ENCODE results near the gene FIBCD1.
"Not testable (repeated sequence)": the region's sequence is repeated elsewhere in the genome, so short reads cannot be mapped to it uniquely, and the experiment has no call there.

The FIBCD1 gene

DNA sequence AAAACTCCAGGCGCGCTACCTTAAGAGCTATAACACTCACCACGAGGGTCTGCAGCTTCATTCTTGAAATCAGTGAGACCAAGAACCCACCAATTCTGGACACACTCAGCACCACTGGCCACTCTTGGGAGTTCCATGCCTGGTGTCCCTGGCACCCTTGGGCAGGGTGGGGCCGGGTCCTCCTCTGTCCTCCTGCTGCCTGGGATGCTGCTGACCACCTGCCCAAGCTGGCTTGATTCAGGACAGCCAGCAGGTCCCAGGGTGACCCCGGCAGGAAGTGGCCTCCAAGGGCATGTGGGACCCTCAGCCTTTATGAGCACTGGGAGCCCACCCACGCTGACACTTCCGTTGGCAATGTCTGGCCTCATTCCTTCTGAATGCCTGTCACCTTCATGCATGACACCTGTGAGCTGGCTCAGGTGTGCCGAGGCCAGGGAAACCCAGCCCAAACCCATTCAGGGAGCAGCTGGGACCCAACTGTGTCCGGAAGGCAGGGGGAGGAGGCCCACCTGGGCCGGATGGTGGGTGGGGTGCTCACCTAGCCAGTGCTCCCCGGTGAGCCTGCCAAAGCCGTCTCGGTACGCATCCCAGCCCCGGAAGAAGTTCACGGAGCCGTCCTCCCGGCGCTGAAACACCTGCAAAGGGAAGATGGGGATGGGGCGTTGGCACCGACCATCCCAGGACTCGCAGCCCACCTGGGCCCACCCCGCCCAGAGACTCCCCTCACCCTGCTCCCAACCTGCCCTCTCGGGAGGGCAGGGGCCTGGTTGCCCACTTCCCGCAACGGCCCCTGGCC, 27.6 kb downstream of the FIBCD1 start:
- Histone ChIP-seq H3K9ac (ENCODE audit: low read length) (no peak overlapping the region), H3K4me1 (ENCODE audit: control insufficient read depth, insufficient read depth, low read length) (peaks cover 17% of the 10 kb centered on the region), H3K9me3 (ENCODE audit: control insufficient read depth, insufficient read depth, low read depth, low read length) (no peaks in the 10 kb centered on the region), H3K36me3 (ENCODE audit: control insufficient read depth, insufficient read depth, low read length) (no peaks in the 10 kb centered on the region), H3K27me3 (ENCODE audit: control insufficient read depth, insufficient read depth, low read length) (no peaks in the 10 kb centered on the region), H3K4me3 (ENCODE audit: low read depth, low read length) (no peak overlapping the region), H3K27ac (ENCODE audit: low read depth, low read length) (no peak overlapping the region)

DNA sequence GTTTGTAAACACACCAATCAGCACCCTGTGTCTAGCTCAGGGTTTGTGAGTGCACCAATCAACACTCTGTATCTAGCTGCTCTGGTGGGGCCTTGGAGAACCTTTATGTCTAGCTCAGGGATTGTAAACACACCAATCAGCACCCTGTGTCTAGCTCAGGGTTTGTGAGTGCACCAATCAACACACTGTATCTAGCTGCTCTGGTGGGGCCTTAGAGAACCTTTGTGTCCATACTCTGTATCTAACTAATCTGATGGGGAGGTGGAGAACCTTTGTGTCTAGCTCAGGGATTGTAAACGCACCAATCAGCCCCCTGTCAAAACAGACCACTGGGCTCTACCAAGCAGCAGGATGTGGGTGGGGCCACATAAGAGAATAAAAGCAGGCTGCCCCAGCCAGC, 28.4 kb downstream of the FIBCD1 start:
- not testable (repeated sequence) for H3K9ac ChIP-seq (ENCODE audit: low read length); H3K27ac ChIP-seq (ENCODE audit: low read depth, low read length); H3K4me3 ChIP-seq (ENCODE audit: low read depth, low read length); H3K36me3 ChIP-seq (ENCODE audit: control insufficient read depth, insufficient read depth, low read length); H3K27me3 ChIP-seq (ENCODE audit: control insufficient read depth, insufficient read depth, low read length); H3K9me3 ChIP-seq (ENCODE audit: control insufficient read depth, insufficient read depth, low read depth, low read length)
- H3K4me1 ChIP-seq (ENCODE audit: control insufficient read depth, insufficient read depth, low read length): peaks cover 18% of the 10 kb centered on the region

DNA sequence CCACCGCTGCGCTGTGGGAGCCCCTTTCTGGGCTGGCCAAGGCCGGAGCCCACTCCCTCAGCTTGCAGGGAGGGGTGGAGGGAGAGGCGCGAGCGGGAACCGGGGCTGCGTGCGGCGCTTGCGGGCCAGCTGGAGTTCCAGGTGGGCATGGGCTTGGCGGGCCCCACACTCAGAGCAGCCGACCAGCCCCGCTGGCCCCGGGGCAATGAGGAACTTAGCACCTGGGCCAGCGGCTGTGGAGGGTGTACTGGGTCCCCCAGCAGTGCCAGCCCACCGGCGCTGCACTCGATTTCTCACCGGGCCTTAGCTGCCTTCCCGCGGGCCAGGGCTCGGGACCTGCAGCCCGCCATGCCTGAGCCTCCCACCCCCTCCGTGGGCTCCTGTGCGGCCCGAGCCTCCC, 29.0 kb downstream of the FIBCD1 start:
- not testable (repeated sequence) for H3K4me3 ChIP-seq (ENCODE audit: low read depth, low read length); H3K9ac ChIP-seq (ENCODE audit: low read length); H3K36me3 ChIP-seq (ENCODE audit: control insufficient read depth, insufficient read depth, low read length); H3K27ac ChIP-seq (ENCODE audit: low read depth, low read length); H3K27me3 ChIP-seq (ENCODE audit: control insufficient read depth, insufficient read depth, low read length); H3K9me3 ChIP-seq (ENCODE audit: control insufficient read depth, insufficient read depth, low read depth, low read length)
- peaks cover 18% of the 10 kb centered on the region for H3K4me1 ChIP-seq (ENCODE audit: control insufficient read depth, insufficient read depth, low read length)

GRCh38 chr9:130908878-130909355, 30.1 kb downstream of the FIBCD1 start:
- Histone ChIP-seq H3K9ac (ENCODE audit: low read length) (no peak overlapping the region), H3K36me3 (ENCODE audit: control insufficient read depth, insufficient read depth, low read length) (no peaks in the 10 kb centered on the region)

DNA sequence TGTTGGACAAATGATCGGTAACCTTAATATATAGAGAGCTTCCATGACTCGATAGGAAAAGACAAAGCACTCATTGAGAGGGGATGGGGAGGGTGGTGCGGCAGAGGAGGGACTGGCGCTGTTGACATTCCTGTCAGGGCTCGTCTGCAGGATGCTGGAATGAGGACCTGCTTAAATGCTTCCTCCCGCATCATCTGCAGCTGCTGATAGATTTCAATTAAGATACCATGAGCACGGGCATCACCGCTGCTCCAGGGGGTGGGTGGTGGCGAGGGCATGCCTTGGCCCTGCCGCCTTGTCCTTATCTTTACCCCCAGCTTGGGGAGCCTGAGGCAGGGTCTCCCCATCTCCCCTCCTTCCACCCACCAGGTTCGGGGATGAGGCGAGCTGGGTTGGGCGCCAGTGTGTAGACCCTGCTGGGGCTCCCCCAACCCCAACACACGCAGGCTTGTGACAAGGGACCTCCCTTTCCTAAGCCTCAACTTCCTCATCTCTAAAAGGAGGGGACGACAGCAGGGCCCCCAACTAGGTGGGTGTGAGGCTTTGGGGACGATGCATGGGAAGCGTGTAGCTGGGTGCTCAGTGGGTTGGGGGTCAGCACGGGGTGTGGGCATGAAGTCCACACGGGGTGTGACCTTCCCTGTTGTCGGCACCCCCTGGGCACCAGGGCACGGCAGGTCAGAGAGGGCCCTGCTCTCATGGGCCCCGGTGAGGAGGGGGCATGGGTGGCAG, 30.7 kb downstream of the FIBCD1 start:
- Histone ChIP-seq H3K27me3 (ENCODE audit: control insufficient read depth, insufficient read depth, low read length) (no peaks in the 10 kb centered on the region), H3K27ac (ENCODE audit: low read depth, low read length) (no peak overlapping the region), H3K9ac (ENCODE audit: low read length) (no peak overlapping the region), H3K36me3 (ENCODE audit: control insufficient read depth, insufficient read depth, low read length) (no peaks in the 10 kb centered on the region), H3K4me1 (ENCODE audit: control insufficient read depth, insufficient read depth, low read length) (peaks cover 4% of the 10 kb centered on the region), H3K4me3 (ENCODE audit: low read depth, low read length) (no peak overlapping the region), H3K9me3 (ENCODE audit: control insufficient read depth, insufficient read depth, low read depth, low read length) (no peaks in the 10 kb centered on the region)

More at GRCh38 chr9:130908878-130909355, 30.1 kb downstream of the FIBCD1 start:
- Histone ChIP-seq H3K27ac (ENCODE audit: low read depth, low read length) (no peak overlapping the region), H3K27me3 (ENCODE audit: control insufficient read depth, insufficient read depth, low read length) (no peaks in the 10 kb centered on the region), H3K4me3 (ENCODE audit: low read depth, low read length) (no peak overlapping the region), H3K9me3 (ENCODE audit: control insufficient read depth, insufficient read depth, low read depth, low read length) (no peaks in the 10 kb centered on the region), H3K4me1 (ENCODE audit: control insufficient read depth, insufficient read depth, low read length) (peaks cover 10% of the 10 kb centered on the region)

DNA sequence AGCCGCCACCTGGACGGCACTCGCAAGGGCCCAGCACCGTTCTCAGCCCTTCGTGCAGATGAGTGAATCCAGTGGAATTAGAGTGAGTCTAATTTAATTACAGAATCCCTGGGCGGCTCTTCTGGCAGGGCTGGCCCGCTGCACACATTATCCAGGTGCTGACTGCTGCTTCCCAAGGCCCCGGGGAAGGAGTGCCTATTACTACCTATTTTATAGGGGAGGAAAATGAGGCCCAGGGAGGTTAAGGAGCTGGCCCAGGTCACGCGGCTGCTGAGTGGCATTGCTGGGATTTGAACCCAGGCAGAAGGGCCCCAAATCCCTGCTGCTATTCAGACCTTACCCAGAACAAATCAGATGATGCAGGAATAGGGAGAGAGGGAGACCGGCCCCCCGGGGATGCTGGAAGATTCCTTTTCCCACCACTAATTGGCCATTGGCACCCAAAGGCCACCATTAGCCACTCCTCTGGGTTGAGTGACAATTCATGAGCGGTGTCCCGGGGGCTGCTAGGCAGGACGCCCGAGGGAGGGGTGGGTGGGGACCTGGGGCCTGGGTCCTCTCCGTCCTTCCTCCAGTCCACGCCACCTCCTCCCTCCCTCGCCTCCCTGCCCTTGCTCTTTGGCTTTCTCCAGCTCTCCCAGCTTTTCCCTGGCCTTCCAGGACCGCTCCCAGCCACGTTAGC, 32.2 kb downstream of the FIBCD1 start:
- no peaks in the 10 kb centered on the region for H3K9me3 ChIP-seq (ENCODE audit: control insufficient read depth, insufficient read depth, low read depth, low read length)
- no peaks in the 10 kb centered on the region for H3K27me3 ChIP-seq (ENCODE audit: control insufficient read depth, insufficient read depth, low read length)
- H3K4me3 ChIP-seq (ENCODE audit: low read depth, low read length): no peak overlapping the region
- H3K4me1 ChIP-seq (ENCODE audit: control insufficient read depth, insufficient read depth, low read length): peaks cover 2% of the 10 kb centered on the region; the same call in 1 of the 2 replicates
- H3K36me3 ChIP-seq (ENCODE audit: control insufficient read depth, insufficient read depth, low read length): no peaks in the 10 kb centered on the region
- no peak overlapping the region for H3K9ac ChIP-seq (ENCODE audit: low read length)
- no peak overlapping the region for H3K27ac ChIP-seq (ENCODE audit: low read depth, low read length)

GRCh38 chr9:130905902-130906734, 32.9 kb downstream of the FIBCD1 start:
- H3K27me3 ChIP-seq (ENCODE audit: control insufficient read depth, insufficient read depth, low read length): no peaks in the 10 kb centered on the region
- no peak overlapping the region for H3K27ac ChIP-seq (ENCODE audit: low read depth, low read length)
- no peak overlapping the region for H3K9ac ChIP-seq (ENCODE audit: low read length)
- no peak overlapping the region for H3K4me3 ChIP-seq (ENCODE audit: low read depth, low read length)
- H3K36me3 ChIP-seq (ENCODE audit: control insufficient read depth, insufficient read depth, low read length): no peaks in the 10 kb centered on the region
- H3K4me1 ChIP-seq (ENCODE audit: control insufficient read depth, insufficient read depth, low read length): peaks cover 2% of the 10 kb centered on the region; the same call in 1 of the 2 replicates
- H3K9me3 ChIP-seq (ENCODE audit: control insufficient read depth, insufficient read depth, low read depth, low read length): no peaks in the 10 kb centered on the region

DNA sequence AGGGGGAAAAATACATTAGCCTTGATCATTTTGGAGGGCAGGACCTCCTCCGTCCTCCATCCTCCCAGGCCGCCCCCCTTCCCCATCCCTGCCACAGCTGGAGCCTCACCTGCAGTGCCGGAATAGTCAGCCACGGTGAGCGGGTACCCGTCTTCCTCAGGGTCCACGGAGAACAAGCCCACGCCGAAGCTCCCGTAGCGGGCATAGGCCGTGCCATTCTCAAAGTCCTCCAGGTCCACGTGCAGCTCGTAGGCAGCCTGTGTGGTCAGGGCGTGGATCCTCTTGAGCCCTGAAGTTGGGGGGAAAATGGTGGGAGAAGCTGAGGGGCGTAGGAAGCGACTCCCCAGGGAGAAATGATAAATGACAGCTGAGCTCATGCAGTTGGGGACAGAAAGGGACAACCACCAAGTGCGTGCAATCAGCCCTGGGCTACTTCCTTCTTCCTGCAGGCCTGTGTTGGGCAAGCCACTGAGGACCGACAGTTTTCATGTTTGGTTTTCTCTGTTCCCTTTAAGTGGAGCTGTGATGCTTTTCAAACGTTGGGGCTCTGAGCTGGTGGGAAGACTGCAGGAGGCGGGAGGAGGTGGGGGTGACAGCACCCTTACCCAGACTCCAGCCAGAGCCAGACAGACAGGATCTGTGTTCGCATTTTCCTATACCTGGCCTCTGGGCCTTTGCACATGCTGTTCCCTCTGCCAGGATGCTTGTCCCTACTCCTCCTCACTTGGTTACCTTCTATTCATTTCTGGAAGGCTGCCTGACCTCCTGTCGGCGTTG, 33.7 kb downstream of the FIBCD1 start:
- Histone ChIP-seq H3K27ac (ENCODE audit: low read depth, low read length) (no peak overlapping the region), H3K9ac (ENCODE audit: low read length) (no peak overlapping the region), H3K4me1 (ENCODE audit: control insufficient read depth, insufficient read depth, low read length) (peaks cover 2% of the 10 kb centered on the region; the same call in 1 of the 2 replicates), H3K4me3 (ENCODE audit: low read depth, low read length) (no peak overlapping the region), H3K36me3 (ENCODE audit: control insufficient read depth, insufficient read depth, low read length) (no peaks in the 10 kb centered on the region), H3K27me3 (ENCODE audit: control insufficient read depth, insufficient read depth, low read length) (no peaks in the 10 kb centered on the region), H3K9me3 (ENCODE audit: control insufficient read depth, insufficient read depth, low read depth, low read length) (no peaks in the 10 kb centered on the region)

- Histone ChIP-seq H3K9me3 (ENCODE audit: control insufficient read depth, insufficient read depth, low read depth, low read length) (no peaks in the 10 kb centered on the region), H3K9ac (ENCODE audit: low read length) (no peak overlapping the region), H3K27me3 (ENCODE audit: control insufficient read depth, insufficient read depth, low read length) (no peaks in the 10 kb centered on the region), H3K36me3 (ENCODE audit: control insufficient read depth, insufficient read depth, low read length) (no peaks in the 10 kb centered on the region), H3K27ac (ENCODE audit: low read depth, low read length) (no peak overlapping the region), H3K4me3 (ENCODE audit: low read depth, low read length) (no peak overlapping the region), H3K4me1 (ENCODE audit: control insufficient read depth, insufficient read depth, low read length) (peaks cover 2% of the 10 kb centered on the region; the same call in 1 of the 2 replicates)
These were observed 34.7 kb downstream of the FIBCD1 start for GRCh38 chr9:130904070-130905044.

Measured in HUES6 (cell line).